Mucosa of descending colon (tissue), 3 donors: ENCODE measurements around the gene FSTL4. TPM values are rescaled to one million over a fixed set of nuclear protein-coding genes. Genes with fewer than 3 reads are reported as not detected.

Experiments
- ATAC-seq: fragments of 200-7000 bp; cut with Tn5 transposase; one replicate; pipeline ENCODE4 v1.9.1; 2020; ENCODE audit warnings: mild to moderate bottlenecking, moderate library complexity
- DNase-seq, 3 donors: peaks; one replicate each; pipeline ENCODE4 v3.0.0-alpha.2; 2020
- H3K36me3 ChIP-seq: fragments of 200-600 bp; one replicate; pipeline ENCODE4 v1.8.0; 2021; ENCODE audit warnings: low read depth, mild to moderate bottlenecking
- H3K4me1 ChIP-seq: fragments of 200-600 bp; one replicate; pipeline ENCODE4 v1.8.0; 2021; ENCODE audit warnings: low read depth, mild to moderate bottlenecking
- H3K4me3 ChIP-seq: fragments of 200-600 bp; one replicate; pipeline ENCODE4 v1.8.0; 2021; ENCODE audit warnings: mild to moderate bottlenecking
- H3K9me3 ChIP-seq: fragments of 200-600 bp; one replicate; pipeline ENCODE4 v1.8.0; 2021; ENCODE audit warnings: mild to moderate bottlenecking
- CTCF ChIP-seq: fragments of 200-600 bp; IDR thresholded peaks from one replicate; pipeline ENCODE4 v1.8.0; 2022; ENCODE audit warnings: antibody characterized with exemption, mild to moderate bottlenecking
- intact Hi-C, 2 donors: fragments of 100-400 bp; cut with DNase I in 1 of 2; cut with micrococcal nuclease in 1 of 2; formaldehyde crosslinking; loops; one replicate each; pipeline versions ENCODE4 v1.11.0 to v1.11.1; 2022; cut with DNase I, micrococcal nuclease
- total RNA-seq, 3 donors: library from RNA; stranded (reverse); fragmentation: NEBNext Ultra II Directional in 2 of 3; extraction: Animal tissue kit (Norgen Biotek cat#: 25700) in 2 of 3; gene quantifications; one replicate each; pipeline versions ENCODE4 v1.2.1 to v1.2.4, GENCODE V29; 2021 to 2023
- donor health status: DM: no; HTN: no; CAD: no; lungs with moderate emphysema.
- donor health status: DM: no; HTN: no; CAD: no.
- donor health status: DM: no; HTN: yes; CAD: no.

FSTL4 gene
- total RNA-seq, 3 donors from 2014 or later: 0.29 to 0.77 (median 0.57) TPM

GRCh38 chr5:133340822-133341221, 271.5 kb downstream of the FSTL4 start:
- intact Hi-C loops: no loop called here
- no peak for TF ChIP-seq CTCF

GRCh38 chr5:133340002-133340755, 272.2 kb downstream of the FSTL4 start:
- Histone ChIP-seq H3K9me3 (no peaks in the 10 kb centered on the region), H3K4me3 (no peak overlapping the region), H3K36me3 (no peaks in the 10 kb centered on the region), H3K4me1 (peaks cover 13% of the 10 kb centered on the region)
- ATAC-seq: peak; percentile 78
- peak in 2 of 3 donors; percentile 18 to 25 for DNase-seq
- intact Hi-C loops: no loop called here
- no peak for TF ChIP-seq CTCF

More at GRCh38 chr5:133340822-133341221, 271.5 kb downstream of the FSTL4 start:
- ATAC-seq (no peak), DNase-seq (no peak)
- Histone ChIP-seq H3K4me3 (no peak overlapping the region), H3K4me1 (peaks cover 11% of the 10 kb centered on the region), H3K36me3 (no peaks in the 10 kb centered on the region), H3K9me3 (no peaks in the 10 kb centered on the region)

GRCh38 chr5:133338504-133339355, 273.6 kb downstream of the FSTL4 start:
- Histone ChIP-seq H3K9me3 (no peaks in the 10 kb centered on the region), H3K36me3 (no peaks in the 10 kb centered on the region), H3K4me3 (no peak overlapping the region), H3K4me1 (peaks cover 13% of the 10 kb centered on the region)
- no peak for ATAC-seq
- peak in 1 of 3 donors; percentile 31 for DNase-seq
- TF ChIP-seq CTCF: no peak
- intact Hi-C loops: no loop called here

GRCh38 chr5:133337795-133338445, 274.4 kb downstream of the FSTL4 start:
- Histone ChIP-seq H3K9me3 (no peaks in the 10 kb centered on the region), H3K4me1 (peaks cover 13% of the 10 kb centered on the region), H3K36me3 (no peaks in the 10 kb centered on the region), H3K4me3 (no peak overlapping the region)
- DNase-seq: peak in 1 of 3 donors; percentile 31
- ATAC-seq: no peak
- no peak for TF ChIP-seq CTCF
- intact Hi-C loops: no loop called here

- no peaks in the 10 kb centered on the region for H3K9me3 ChIP-seq
- peaks cover 13% of the 10 kb centered on the region for H3K4me1 ChIP-seq
- no peak for ATAC-seq
- DNase-seq: peak in 1 of 3 donors; percentile 24
- H3K36me3 ChIP-seq: no peaks in the 10 kb centered on the region
- H3K4me3 ChIP-seq: no peak overlapping the region
- no peak for TF ChIP-seq CTCF
- intact Hi-C loops: no loop called here
These were observed 275.4 kb downstream of the FSTL4 start for GRCh38 chr5:133336969-133337410.
